Right forelimb (tissue), 1 donor: ENCODE results near the gene HS1BP3.

Experiments
- DNase-seq: peaks from one replicate; pipeline ENCODE4 v3.0.0-alpha.2; 2018

HS1BP3 gene

DNA sequence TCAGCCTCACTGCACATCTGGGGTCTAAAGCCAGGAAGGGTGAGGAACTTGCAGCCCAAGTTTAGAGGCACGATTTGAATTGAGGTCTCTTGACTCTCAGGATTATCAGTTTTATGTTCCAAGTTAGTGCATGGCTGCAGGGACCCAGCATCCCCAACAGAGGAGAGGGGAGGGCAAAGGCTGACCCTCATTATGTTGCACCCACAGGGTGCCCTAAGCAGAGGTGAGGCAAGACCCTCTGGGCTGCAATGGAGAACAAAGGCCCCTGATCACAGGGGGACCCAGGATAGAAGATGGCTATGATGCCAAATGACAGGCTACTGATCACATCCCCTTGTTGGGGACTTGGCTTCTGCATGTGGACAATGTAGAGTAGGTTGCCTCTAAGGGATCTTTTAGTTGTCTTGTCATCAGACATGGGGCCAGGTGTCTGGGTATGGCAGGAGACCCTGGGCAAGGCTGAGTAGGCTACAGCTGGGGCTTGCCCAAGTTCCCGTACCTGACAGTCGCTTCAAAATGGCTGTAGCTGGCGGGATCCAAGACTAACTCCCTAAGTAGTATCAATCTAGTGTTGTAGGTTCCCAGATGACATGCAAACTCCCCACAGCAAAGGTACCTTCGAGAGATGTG lies 11.5 kb upstream of the HS1BP3 start:
- no peak for DNase-seq

DNA sequence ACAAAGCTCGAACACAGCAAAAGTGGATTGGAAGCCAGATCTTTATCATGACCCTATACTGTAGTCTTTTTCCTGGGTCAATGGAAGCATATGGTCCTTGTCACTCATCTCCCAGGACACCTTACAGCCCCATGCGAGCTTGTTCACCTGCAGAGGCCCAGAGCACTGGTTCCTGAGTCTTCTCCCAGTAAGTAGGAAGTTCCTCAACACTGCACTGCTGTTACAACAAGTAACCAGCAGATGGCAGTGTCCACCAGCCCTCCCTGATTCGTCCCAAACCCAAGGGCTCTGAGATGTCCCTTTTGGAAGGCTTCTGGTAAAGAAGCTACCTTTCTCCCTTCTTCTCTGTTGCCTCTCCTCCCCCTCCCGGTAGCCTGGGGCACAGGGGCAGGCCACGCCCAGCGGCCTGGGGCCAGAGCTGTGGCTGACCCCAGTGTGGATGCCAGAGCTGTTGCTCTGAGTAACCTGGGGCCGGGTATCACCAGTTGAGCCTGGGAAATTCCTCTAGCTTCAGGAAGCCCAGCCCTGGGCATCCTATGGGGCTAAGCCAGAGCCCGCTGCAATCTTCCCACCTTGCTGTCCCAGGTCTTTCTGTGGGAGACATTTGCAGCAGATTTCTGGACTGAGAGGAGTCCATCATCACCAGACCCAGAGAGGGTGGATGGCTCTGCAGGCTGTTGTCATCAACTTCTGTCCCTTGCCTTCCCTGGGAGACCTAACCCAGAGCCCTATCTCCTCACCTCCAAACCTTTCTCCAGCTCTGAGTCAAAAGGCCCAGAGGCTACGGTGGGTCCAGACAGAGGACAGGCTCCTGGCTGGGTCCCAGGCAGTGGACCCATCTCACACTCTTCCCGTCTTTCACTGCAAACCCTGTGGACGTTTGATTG lies 10.8 kb upstream of the HS1BP3 start:
- peak; percentile 79 for DNase-seq

GRCh38 chr2:20660506-20661420 lies 9.9 kb upstream of the HS1BP3 start:
- no peak for DNase-seq

GRCh38 chr2:20657522-20658235 lies 6.8 kb upstream of the HS1BP3 start:
- DNase-seq = no peak

- no peak for DNase-seq
Measured at GRCh38 chr2:20656561-20656960, 5.7 kb upstream of the HS1BP3 start.

DNA sequence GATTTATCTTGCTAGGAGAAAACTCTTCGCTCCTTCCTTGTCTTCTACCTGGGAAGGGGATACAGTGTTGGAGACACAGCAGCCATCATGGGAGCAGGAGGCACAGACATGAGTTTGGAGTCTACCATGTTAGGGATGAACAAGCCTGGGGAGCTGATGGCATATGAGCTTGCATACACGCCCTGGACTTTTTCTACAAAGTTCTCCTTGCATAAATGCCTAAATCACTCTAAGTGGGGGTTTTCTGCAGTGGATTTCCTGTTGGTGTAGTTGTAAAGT lies 3.6 kb upstream of the HS1BP3 start:
- DNase-seq = no peak

GRCh38 chr2:20653695-20654534 lies 3.0 kb upstream of the HS1BP3 start:
- DNase-seq = no peak

DNA sequence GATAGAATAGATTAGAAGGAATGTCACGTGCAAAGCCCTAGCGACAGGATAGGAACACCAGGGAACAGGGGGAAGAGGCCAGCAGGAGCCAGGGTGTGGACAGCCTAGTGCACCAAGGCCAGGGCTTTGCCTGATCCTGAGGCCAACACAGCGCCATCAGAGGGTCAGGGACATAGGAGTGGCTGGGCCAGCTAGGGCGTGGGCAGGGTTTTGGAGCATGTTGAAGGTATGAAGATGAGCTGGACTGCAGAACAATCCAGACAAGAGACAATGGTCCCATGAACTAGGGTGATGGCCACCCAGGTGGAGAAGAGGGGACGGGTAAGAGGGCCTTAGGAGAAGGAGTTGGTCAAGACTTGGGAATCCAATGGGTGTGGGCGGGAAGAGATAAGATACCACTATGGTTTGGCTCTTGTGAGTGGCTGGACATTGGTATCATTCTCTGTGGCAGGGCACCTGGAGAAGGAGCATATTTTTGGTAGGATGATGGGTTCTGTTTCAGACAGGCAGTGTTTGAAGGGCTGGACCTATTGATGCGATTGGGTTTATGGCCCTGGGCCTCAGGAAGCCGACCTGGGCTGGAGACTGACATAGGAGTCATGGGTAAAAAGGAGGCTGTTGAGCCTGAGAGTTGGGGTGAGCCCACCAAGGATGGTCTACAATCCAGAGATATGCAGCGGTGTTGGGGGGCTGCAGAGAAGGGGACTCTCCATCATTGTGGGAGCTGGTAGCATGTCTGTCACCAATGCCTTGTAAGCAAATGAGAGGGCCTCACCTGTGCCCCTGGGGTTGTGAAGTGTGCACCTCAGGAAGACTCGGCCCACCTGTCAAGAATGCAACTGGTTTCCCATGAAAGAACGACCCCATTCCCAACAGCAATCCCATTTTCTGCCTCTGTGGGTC lies 2.0 kb upstream of the HS1BP3 start:
- no peak for DNase-seq

- no peak for DNase-seq
Measured at GRCh38 chr2:20652141-20652540, 1.2 kb upstream of the HS1BP3 start.

DNA sequence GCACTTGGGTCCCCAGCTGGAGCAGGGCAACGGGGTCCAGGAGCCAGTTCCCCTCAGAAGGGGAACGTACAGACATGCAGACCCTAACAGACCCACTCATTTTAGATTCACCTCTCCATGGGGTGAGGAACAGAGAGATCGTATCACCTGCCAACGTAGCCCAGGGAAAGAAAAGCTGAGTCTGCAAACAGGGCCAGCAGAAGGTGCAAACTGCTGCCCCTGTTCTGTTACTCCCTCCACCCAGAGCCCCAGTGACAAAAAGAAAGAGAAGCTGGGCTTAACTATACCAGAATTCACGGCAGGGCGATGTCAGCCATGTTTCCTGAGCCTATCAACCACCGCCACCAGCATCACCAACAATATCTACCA lies 817 bp upstream of the HS1BP3 start:
- no peak for DNase-seq

- DNase-seq = no peak
Measured at GRCh38 chr2:20650393-20650876, 463 bp downstream of the HS1BP3 start.

DNA sequence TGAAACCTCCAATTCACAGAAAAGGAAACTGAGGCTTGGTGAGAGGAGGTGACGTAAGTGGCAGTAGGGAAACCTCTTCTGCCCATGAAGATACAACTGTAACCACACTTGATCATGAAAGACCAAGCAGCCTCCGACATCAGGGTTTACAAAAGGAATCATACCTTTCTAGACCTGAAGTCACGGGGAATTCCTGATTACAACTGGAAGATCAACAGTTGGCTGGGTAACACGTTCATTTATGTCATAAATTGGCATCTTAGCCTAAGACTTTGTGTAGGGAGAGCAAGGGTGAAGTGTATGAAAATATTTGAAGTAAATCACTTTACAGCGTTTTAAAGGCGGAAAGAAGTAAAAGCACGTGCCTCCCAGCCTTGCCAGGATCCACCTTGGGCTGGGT lies 922 bp downstream of the HS1BP3 start:
- DNase-seq = no peak

- DNase-seq = no peak
Measured at GRCh38 chr2:20649576-20649975, 1.3 kb downstream of the HS1BP3 start.

- DNase-seq = no peak
Measured at GRCh38 chr2:20648831-20649230, 2.1 kb downstream of the HS1BP3 start.

- no peak for DNase-seq
Measured at GRCh38 chr2:20648206-20648605, 2.7 kb downstream of the HS1BP3 start.

DNA sequence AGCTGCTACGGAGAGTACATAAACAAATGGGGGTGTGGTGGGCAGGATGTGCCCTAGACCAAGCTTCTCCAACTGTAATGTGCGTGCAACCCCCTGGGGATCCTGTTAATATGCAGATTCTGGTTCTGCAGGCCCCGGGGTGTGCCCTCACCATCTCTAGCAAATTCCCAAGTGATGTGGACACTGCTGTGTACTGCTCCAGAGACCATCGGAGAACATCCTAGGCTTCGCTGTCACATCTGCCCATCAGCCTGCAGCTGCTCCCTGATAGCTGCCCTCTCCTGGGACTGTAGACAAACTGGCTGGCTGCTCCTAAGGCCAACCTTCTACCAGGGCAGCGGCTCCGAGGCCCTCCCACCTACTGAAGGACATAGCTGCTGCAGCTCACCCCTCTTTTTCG lies 3.2 kb downstream of the HS1BP3 start:
- no peak for DNase-seq

- DNase-seq = no peak
Measured at GRCh38 chr2:20647211-20647610, 3.7 kb downstream of the HS1BP3 start.

GRCh38 chr2:20646446-20646845 lies 4.5 kb downstream of the HS1BP3 start:
- DNase-seq = no peak

DNA sequence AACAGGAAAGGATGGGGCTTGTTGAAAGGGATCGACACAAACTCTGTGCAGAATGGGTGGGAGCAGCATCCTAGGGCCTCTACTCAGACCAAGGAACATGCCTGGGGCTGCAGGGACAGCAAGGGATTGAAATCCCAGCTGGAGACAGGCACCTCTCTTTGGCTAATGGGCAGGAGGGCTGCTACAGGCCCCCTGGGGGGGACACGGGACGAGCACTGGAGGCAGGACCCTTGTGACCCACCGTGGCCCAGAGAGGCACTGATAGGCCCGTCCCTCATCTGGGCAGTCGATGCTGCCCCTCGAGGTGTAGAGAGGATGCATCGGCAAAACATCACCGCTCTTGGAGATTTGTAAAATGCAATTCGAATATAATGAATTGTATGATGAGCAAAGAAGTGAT lies 5.1 kb downstream of the HS1BP3 start:
- no peak for DNase-seq

GRCh38 chr2:20645301-20645701 lies 5.6 kb downstream of the HS1BP3 start:
- DNase-seq = no peak

DNA sequence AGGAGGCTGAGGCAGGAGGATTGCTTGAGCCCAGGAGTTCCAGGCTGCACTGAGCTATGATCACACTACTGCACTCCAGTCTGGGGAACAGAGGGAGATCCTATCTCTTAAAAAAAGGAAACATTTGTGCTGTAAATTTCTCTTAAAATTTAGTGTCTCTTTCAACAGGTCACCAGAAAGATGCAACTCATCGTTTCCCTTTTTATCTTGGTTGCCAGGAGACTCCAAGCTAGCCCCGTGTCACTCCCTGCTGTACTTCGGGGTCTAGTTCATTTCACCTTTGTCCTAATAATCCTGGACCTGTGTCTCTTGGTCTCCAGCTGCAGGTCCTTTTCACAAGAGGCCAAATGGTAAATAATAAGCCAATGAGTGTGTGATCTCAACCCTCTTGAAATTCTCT lies 7.1 kb downstream of the HS1BP3 start:
- no peak for DNase-seq
